HG03521 (cell line): ENCODE data around the gene ARHGAP9.

Experiments
- ATAC-seq: cut with Tn5 transposase; IDR thresholded peaks from one replicate; pipeline ENCODE4 v1.9.1; 2021; ENCODE audit warnings: mild to moderate bottlenecking, moderate library complexity; ENCODE audit not compliant: unreplicated experiment

The ARHGAP9 gene

DNA sequence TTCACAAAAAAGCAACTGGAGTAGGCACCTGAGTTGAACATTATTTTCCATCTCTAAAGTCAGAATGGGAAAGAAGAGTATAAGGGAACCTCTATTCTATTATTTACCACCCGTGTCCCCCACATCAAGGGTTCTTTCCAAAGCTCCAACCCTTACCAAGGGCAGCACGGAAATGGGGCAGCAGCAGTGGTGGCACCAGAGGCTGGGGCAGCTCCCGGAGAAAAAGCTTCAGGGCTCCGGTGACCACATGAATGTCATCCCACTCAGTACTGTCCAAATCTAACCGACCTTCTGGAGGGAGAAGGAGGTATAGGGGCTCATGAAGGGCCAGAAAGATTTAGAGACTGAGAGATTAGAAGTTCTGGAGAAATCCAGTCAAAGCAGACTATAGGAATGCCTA lies 5.8 kb downstream of the ARHGAP9 start:
- ATAC-seq, result no peak

- ATAC-seq, result no peak
Measured at GRCh38 chr12:57473392-57473791, 6.3 kb downstream of the ARHGAP9 start.

- ATAC-seq, result no peak
Measured at GRCh38 chr12:57472391-57472790, 7.3 kb downstream of the ARHGAP9 start.

DNA sequence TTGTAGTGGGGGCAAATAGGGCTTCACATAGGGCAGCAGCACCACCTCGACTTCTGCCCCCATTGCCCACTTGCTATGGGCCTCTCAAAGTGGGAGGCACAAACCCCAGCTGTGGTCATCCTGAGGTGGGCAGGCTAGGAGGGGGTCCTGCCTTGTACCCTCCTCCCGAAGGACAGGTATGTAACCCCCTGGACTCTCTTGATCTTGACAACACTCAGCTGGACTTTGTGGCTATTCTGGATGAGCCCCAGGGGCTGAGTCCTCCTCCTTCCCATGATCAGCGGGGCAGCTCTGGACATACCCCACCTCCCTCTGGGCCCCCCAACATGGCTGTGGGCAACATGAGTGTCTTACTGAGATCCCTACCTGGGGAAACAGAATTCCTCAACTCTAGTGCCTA lies 8.0 kb downstream of the ARHGAP9 start:
- no peak for ATAC-seq

DNA sequence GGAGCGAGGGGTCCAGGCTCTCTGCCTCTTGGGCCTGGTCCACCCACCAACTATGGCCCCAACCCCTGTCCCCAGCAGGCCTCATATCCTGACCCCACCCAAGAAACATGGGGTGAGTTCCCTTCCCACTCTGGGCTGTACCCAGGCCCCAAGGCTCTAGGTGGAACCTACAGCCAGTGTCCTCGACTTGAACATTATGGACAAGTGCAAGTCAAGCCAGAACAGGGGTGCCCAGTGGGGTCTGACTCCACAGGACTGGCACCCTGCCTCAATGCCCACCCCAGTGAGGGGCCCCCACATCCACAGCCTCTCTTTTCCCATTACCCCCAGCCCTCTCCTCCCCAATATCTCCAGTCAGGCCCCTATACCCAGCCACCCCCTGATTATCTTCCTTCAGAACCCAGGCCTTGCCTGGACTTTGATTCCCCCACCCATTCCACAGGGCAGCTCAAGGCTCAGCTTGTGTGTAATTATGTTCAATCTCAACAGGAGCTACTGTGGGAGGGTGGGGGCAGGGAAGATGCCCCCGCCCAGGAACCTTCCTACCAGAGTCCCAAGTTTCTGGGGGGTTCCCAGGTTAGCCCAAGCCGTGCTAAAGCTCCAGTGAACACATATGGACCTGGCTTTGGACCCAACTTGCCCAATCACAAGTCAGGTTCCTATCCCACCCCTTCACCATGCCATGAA lies 8.6 kb downstream of the ARHGAP9 start:
- no peak for ATAC-seq

- ATAC-seq, result no peak
Measured at GRCh38 chr12:57470286-57470969, 9.2 kb downstream of the ARHGAP9 start.

GRCh38 chr12:57469296-57470164 lies 10.1 kb downstream of the ARHGAP9 start:
- ATAC-seq, result no peak

GRCh38 chr12:57467915-57468314 lies 11.8 kb downstream of the ARHGAP9 start:
- ATAC-seq, result no peak

DNA sequence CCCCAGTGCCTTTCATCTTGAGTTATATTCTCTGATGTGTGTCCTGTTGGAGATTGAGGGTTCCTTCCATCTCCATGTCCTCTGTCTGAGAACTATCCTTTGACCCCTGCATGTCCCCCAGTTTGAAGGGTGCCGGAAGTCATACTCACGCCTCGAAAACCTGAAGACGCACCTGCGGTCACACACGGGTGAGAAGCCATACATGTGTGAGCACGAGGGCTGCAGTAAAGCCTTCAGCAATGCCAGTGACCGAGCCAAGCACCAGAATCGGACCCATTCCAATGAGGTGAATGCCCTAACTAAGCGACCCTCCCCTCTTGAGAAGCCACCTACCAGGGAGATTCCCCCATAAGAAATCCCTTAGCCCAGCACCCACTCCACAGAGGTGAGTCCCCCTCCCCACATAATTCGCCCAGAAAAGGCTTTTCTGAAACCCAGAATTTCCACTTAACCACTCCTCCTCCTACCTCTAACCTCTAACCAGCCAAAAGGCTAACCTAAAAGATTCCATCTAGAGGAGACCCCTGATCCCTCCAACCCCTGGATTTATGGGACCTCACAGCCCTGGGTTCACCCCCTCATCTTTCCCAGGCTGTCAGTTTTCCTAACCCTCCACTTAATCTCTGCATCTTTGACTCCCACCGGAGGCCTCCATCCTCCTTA lies 12.3 kb downstream of the ARHGAP9 start:
- ATAC-seq, result no peak

- ATAC-seq, result no peak
Measured at GRCh38 chr12:57465747-57466505, 13.7 kb downstream of the ARHGAP9 start.

GRCh38 chr12:57465030-57465746 lies 14.5 kb downstream of the ARHGAP9 start:
- no peak for ATAC-seq

- ATAC-seq, result no peak
Measured at GRCh38 chr12:57464569-57464968, 15.1 kb downstream of the ARHGAP9 start.

- no peak for ATAC-seq
Measured at GRCh38 chr12:57462912-57463253, 16.8 kb downstream of the ARHGAP9 start.

- ATAC-seq, result peak; percentile 64
Measured at GRCh38 chr12:57462251-57462911, 17.3 kb downstream of the ARHGAP9 start.

DNA sequence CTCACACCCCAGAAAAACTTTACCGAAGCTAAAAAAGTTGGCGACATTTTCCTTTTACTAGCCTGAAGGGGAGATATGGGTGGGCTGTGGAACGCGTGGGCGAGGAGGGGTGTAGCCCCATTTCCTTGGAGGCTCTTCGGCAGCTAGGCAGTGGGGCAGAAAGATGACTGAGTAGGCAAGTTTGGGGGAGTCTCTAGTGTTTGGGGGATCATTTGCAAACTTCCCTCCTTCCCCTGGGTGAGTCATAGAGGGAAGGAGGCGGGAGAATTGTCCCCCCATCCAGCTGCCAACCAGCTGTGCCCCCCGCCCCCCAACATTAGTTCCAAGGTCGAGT lies 17.8 kb downstream of the ARHGAP9 start:
- no peak for ATAC-seq

- no peak for ATAC-seq
Measured at GRCh38 chr12:57461276-57461916, 18.3 kb downstream of the ARHGAP9 start.

DNA sequence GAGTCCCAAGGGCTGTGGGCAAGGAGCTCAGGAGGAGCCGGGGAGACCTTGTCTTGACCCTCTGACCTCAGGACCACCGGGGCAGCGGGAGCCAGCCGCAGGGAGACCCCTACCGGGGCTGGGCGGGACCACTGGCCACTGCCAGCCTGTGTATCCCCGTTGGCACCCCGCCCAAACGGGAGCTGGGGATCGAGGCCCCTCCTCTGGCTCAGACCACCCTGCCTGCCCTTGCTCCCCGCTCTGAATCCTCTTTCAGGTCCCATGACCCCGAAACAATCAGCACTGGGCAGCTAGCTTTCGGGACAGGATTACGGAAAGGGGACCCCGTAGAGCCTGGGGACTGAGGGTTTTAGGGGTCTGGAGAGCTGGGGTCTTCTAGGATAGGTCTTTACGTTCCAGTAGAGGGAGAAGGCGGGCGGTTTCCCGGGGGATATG lies 18.8 kb downstream of the ARHGAP9 start:
- ATAC-seq, result no peak

DNA sequence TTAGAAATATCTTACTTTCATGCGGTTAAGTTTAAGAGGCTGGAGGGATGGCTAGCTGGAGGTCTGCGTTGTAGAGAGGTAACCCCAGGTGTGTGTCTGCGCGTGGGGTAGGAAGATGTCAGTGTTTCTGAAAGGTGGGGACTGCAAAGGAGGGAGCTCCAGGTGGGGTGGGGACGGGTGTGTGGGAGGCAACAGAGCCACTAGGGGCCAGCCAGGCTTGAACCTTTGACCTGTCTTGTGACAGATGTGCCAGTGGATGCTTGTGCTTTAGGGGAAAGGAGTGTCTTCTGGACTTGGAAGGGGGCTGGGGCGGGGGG lies 19.2 kb downstream of the ARHGAP9 start:
- ATAC-seq, result no peak
